DMS153 treated with DMSO at 0.1 percent for 48 hours (cell line): ENCODE results near the gene OR10G3.
A peak's percentile ranks its signal among the peaks of the same experiment; 100 is the strongest.
"Not testable (repeated sequence)": the region's sequence is repeated elsewhere in the genome, so short reads cannot be mapped to it uniquely, and the experiment has no call there.

Experiments
- DNase-seq: peaks from one replicate; lab custom pipeline; 2025; ENCODE audit not compliant: unreplicated experiment; lab: John Stamatoyannopoulos, UW

Gene OR10G3, protein sequence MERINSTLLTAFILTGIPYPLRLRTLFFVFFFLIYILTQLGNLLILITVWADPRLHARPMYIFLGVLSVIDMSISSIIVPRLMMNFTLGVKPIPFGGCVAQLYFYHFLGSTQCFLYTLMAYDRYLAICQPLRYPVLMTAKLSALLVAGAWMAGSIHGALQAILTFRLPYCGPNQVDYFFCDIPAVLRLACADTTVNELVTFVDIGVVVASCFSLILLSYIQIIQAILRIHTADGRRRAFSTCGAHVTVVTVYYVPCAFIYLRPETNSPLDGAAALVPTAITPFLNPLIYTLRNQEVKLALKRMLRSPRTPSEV

GRCh38 chr14:21579976-21580375, at the start of gene OR10G3:
TSS of gene OR10G3 (minus strand) at chr14:21580076. CDS start at chr14:21570744, 9,332 bp downstream.
- DNase-seq: no peak

GRCh38 chr14:21626491-21627230, 46.8 kb upstream of the OR10G3 start:
- no peak for DNase-seq

- DNase-seq: no peak
Observed at GRCh38 chr14:21617614-21618013, 37.7 kb upstream of the OR10G3 start.

- no peak for DNase-seq
Observed at GRCh38 chr14:21614240-21614639, 34.4 kb upstream of the OR10G3 start.

DNA sequence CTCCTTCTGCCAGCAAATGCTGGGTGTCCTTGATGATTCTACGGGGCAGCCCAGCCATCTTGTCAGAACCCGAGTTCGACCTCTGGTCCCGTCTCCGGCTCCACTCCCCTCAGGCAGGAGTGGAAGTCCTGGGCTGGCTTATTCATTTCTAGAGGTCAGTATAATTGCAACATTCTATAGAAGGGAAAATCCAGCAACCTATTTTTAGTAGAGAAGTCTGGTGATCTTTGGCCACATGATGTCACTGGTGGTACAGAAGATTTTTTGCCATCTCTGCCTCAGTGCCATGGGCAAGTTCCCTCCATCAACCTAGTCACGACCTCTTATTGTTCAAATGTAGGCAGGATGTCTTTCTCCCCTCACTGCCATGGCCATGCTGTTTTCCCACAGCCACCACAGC, 32.4 kb upstream of the OR10G3 start:
- DNase-seq: no peak

DNA sequence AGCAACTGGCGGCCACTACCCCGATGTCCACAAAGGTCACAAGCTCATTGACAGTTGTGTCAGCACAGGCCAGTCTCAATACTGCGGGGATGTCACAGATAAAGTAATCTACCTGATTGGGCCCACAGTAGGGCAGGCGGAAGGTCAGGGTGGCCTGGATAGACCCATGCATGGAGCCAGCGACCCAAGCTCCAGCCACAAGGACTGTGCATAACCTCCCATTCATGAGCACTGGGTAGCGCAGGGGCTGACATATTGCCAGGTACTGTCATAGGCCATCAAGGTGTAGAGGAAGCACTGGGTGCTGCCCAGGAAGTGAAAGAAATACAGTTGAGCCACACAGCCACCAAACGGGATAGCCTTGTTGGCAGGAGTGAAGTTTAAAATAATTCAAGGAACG, 22.3 kb upstream of the OR10G3 start:
- DNase-seq: not testable (repeated sequence)

GRCh38 chr14:21589317-21589716, 9.4 kb upstream of the OR10G3 start:
- no peak for DNase-seq

GRCh38 chr14:21575661-21576060, 4.2 kb downstream of the OR10G3 start:
- no peak for DNase-seq

DNA sequence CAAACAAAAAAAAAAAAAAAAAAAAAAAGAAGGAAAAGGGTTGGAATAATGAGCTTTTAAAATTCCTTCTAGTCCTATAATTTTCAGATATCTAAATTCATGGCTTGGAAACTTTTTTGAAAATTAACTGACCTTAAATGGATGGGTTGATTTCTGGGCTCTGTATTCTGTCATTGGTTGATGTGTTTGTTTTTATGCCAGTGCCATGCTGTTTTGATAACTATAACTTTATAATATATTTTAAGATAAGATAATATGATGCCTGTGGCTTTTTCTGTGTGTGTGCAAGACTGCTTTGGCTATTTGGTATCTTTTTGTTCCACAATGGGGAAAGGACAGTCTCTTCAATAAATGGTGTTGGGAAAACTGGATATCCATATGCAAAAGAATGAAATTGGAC, 7.3 kb downstream of the OR10G3 start:
- no peak for DNase-seq

GRCh38 chr14:21558703-21559170, 21.1 kb downstream of the OR10G3 start:
- no peak for DNase-seq

DNA sequence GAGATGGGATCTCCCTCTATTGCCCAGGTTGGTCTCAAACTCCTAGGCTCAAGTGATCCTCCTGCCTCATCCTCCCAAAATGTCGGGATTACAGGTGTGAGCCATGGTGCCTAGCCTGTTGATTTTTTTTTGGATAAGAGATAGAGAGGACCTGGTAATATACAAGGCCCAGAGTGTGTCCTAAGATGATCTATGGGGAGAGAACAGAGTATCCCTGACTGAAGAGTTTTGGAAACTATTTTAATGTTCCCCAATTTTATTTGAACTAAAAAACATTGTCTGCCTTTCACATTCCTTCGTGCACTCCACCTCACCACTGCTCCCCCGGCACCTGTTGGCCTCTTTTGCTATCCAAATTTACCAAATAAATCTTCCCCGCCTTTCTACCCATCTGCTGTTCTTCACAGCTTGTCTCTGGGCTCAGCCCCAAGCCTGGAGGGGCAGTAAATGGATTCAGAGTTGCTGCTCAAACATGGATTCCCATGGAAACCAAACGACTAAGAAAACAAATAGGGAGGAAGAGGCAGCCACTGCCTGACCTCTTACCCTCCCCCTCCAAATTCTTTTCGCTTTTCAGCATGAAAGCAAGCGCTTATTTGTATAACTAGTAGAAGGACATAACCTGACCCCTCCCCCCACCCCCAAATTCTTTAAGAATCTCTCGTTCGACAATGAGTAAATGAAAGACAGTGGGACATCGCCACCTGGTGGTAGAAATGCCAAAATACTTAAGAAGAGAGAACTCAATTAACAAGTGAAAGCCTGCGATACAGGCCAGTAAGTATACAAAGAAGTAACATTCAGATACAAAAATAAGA, 22.6 kb downstream of the OR10G3 start:
- peak; percentile 67 for DNase-seq

DNA sequence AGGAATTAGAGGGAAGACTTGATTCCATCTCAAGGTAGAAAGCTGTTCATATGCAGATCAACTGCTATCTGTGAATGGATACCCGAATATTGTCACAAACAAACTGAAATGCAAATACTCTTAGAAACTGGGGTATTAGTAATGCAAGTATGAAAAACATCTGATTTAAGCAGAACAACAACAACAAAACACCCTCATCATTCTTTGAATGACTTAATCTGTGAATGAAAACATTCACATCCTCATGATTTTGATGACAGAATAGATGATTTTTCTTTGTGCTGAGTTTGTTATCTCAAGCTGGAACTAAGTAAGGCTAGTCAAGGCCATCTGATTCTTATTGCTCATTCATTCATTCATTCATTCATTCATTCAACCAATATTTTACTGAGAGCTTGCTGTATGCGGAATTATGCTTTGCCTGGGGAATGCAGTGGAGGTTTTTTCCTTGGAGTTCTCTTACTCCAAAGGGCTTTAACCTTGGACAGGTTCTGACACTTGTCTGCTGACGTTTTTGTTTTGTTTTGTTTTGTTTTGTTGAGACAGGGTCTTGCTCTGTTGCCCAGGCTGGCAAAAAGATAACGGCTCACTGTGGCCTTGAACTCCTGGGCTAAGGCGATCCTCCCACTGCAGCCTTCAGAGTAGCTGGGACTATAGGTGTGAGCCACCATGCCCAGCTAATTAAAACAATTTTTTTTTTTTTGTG, 23.3 kb downstream of the OR10G3 start:
- no peak for DNase-seq

- DNase-seq: no peak
Observed at GRCh38 chr14:21553266-21553665, 26.6 kb downstream of the OR10G3 start.

- not testable (repeated sequence) for DNase-seq
Observed at GRCh38 chr14:21544588-21544987, 35.3 kb downstream of the OR10G3 start.

DNA sequence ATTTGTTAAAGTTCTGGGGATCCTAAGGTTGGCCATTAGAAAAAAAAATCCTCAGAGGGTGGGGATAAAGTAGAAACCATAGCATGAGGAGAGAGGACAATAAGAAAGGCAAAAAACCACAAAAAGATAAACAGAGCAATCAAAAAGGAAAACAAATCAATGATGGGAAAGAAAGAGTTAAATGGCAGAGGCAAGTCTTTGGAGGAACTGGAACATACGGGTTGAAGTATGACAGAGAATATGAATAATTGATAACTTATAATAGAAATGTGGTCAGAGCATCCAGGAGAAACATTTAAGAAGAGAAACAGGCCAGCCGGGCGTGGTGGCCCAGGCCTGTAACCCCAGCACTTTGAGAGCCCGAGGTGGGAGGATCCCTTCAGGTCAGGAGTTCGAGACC, 35.9 kb downstream of the OR10G3 start:
- DNase-seq: no peak

DNA sequence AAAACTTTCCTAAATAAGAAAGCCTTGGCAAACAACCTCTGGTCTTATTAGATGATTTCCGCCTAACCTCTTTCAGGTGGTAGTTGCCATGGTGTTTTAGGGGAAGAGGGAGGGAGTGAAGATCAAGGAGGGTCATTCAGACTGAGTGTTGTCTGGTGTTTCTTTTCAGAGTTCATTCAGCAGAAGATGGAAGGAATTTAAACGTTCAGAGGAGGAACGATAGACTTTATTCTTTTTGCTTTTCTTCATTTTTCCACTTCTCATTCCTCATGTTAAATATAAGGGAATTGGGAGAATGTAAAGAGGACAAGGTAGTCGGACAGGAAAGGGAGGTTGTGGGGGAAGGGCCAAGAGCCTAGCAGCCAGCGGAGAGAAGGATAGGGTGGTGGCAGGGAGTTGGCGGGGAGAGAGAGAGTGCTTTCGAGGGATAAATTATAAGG, 36.3 kb downstream of the OR10G3 start:
- DNase-seq: no peak

DNA sequence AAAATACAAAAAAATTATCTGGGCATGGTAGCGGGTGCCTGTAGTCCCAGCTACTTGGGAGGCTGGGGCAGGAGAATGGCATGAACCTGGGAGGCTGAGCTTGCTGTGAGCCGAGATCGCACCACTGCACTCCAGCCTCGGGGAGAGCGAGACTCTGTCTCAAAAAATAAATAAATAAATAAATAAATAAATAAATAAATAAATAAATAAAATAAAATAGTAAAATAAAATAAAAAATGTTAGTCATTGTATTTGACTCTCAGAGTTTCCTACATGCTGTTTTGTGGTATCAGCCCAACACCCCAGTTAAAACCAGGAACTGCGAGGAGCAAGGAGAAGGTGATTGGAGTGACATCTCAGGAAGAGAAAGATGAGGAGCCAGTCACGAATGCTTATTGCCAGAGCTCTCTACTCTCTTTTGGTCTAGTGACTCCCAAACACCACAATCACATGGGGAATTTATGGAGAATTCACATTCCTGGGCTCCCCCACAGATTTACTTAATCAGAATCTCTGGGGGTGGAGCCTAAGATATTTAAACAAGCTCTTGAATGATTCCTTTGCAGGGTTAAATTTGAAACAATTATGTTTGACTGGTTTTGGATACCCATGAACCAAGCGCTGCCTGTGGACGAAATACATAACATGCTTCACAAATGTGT, 38.3 kb downstream of the OR10G3 start:
- DNase-seq: no peak

GRCh38 chr14:21539189-21539940, 40.5 kb downstream of the OR10G3 start:
- DNase-seq: no peak

- DNase-seq: no peak
Observed at GRCh38 chr14:21537090-21537424, 42.8 kb downstream of the OR10G3 start.
